Activated CD8-positive, alpha-beta T cell treated with anti-CD3 and anti-CD28 coated beads, Interleukin-2, amount 10 ng/mL, durations not matched to agents 7 days and 5 days (primary cell): ENCODE measurements around the gene USP6NL. TPM values are rescaled to one million over a fixed set of nuclear protein-coding genes. Genes with fewer than 3 reads are reported as not detected.
"Not testable (repeated sequence)": the region's sequence is repeated elsewhere in the genome, so short reads cannot be mapped to it uniquely, and the experiment has no call there.

Source experiments
- ATAC-seq: fragments of 150-1000 bp; cut with Tn5 transposase; one replicate; pipeline ENCODE4 v1.10.0; 2021; ENCODE audit warnings: moderate library complexity
- CTCF ChIA-PET: fragments of 350-600 bp; sonication (Branson Sonifier 250); formaldehyde crosslinking; loops from one replicate; lab custom pipeline; 2021; ENCODE audit warnings: antibody characterized with exemption; lab: Charles Lee
- POLR2A ChIA-PET: fragments of 350-600 bp; sonication (Branson Sonifier 250); formaldehyde crosslinking; loops from one replicate; lab custom pipeline; 2021; ENCODE audit warnings: antibody characterized with exemption; lab: Charles Lee
- DNase-seq: peaks from one replicate; pipeline ENCODE4 v3.0.0-alpha.2; 2020
- H3K27ac Mint-ChIP-seq: one replicate; pipeline ENCODE4 v1.8.0; 2021; ENCODE audit warnings: mild to moderate bottlenecking, mixed read lengths
- H3K27me3 Mint-ChIP-seq: one replicate; pipeline ENCODE4 v1.8.0; 2021; ENCODE audit warnings: low read depth, mixed read lengths
- H3K36me3 Mint-ChIP-seq: one replicate; pipeline ENCODE4 v1.8.0; 2021; ENCODE audit warnings: low read depth, mixed read lengths
- H3K4me1 Mint-ChIP-seq: one replicate; pipeline ENCODE4 v1.8.0; 2021; ENCODE audit warnings: low read depth, mixed read lengths
- H3K4me3 Mint-ChIP-seq: one replicate; pipeline ENCODE4 v1.8.0; 2021; ENCODE audit warnings: mild to moderate bottlenecking, mixed read lengths
- H3K9me3 Mint-ChIP-seq: one replicate; pipeline ENCODE4 v1.8.0; 2022; ENCODE audit warnings: mixed read lengths; ENCODE audit not compliant: insufficient read depth
- total RNA-seq, 2 experiments: library from RNA; stranded (reverse); gene quantifications; one replicate each; pipeline ENCODE4 v1.2.3, GENCODE V29; 2021

The USP6NL gene
- total RNA-seq, 2 experiments from 2014 or later: 1.6 to 2.0 TPM

DNA sequence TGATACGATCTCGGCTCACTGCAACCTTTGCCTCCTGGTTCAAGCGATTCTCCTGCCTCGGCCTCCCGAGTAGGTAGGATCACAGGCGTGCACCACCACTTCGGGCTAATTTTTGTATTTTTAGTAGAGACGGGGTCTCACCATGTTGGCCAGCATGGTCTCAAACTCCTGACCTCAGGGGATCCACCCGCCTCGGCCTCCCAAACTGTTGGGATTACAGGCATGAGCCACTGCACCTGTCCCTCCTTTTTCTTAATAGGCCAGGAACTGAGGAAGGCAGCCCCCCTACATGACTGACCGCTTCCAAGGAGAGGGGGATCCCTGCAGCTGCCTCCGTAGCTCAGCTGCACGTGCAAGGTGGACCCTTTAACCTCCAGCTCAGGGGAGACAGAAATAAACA lies 175.0 kb downstream of the USP6NL start:
- CTCF ChIA-PET, H3K4me1 Mint-ChIP-seq, POLR2A ChIA-PET, H3K27me3 Mint-ChIP-seq, H3K4me3 Mint-ChIP-seq, H3K36me3 Mint-ChIP-seq, DNase-seq, H3K9me3 Mint-ChIP-seq, H3K27ac Mint-ChIP-seq, ATAC-seq: not testable (repeated sequence)

DNA sequence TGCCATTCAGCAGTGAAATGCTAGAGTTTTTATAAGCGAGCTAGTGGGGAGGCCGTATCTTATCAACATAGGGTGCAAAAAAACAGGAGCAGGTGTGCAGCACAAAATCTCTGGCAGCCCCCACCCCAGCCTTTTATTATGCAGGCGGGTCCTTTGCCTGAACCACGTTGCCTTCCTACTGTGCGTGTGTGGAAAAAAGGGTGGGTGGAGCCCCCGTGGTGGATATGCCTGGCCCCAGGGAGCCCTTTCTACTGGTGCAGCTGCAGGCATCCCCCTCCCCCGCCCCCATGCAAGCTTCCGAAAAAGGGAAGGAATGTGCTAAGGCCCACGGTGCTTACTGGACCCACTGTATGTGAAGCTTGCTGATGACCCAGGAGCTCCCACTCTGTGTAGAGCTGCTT lies 175.9 kb downstream of the USP6NL start:
- ATAC-seq (no peak), DNase-seq (no peak)
- Mint-ChIP-seq H3K4me1 (peaks cover 7% of the 10 kb centered on the region), H3K9me3 (no peaks in the 10 kb centered on the region), H3K27me3 (no peaks in the 10 kb centered on the region), H3K4me3 (no peak overlapping the region), H3K27ac (no peak overlapping the region), H3K36me3 (no peaks in the 10 kb centered on the region)
- POLR2A ChIA-PET: no interaction called here
- CTCF ChIA-PET: no interaction called here

DNA sequence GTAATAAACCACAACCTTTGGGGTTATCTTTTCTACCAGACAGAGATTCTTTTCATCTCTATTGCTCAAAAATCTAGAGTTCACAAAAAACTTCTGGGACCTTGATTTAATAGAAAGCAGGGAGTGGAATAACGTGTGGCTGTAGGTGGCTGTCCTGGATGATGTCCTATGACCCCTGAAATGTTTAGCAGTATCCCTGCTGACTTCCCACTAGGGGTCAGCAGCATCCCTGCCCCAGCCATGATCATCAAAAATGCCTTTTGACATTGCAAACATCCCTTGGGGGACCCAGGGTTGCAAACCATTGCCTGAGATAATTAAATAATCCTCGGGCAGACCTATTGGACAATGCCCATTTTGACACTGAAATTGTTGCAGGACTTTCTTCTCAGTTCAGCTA lies 177.1 kb downstream of the USP6NL start:
- CTCF ChIA-PET: no interaction called here
- no peaks in the 10 kb centered on the region for H3K27me3 Mint-ChIP-seq

DNA sequence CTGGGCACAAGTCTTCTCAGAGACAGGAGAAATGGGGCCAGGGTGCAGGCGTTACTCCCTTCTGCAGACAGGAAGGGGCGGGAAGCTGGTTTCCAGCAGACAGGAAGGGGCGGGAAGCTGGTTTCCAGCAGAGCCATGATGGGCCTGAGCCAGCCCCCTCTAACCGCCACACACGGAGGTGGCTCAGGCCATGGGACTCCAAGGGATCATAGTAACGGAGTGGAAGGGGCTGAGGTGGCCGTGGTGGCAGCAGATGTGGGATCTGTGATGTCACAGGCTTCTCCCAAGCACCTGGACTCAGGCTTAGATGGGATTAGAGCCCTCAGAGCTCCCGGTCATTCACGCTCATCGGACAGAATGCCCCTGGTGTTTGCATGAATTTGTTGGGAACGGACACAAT lies 177.8 kb downstream of the USP6NL start:
- CTCF ChIA-PET: no interaction called here
- H3K9me3 Mint-ChIP-seq: no peaks in the 10 kb centered on the region

More for the DNA sequence above, 177.1 kb downstream of the USP6NL start:
- DNase-seq (no peak), ATAC-seq (no peak)
- Mint-ChIP-seq H3K9me3 (no peaks in the 10 kb centered on the region), H3K27ac (no peak overlapping the region), H3K36me3 (no peaks in the 10 kb centered on the region), H3K4me3 (no peak overlapping the region), H3K4me1 (no peaks in the 10 kb centered on the region)
- POLR2A ChIA-PET: no interaction called here

DNA sequence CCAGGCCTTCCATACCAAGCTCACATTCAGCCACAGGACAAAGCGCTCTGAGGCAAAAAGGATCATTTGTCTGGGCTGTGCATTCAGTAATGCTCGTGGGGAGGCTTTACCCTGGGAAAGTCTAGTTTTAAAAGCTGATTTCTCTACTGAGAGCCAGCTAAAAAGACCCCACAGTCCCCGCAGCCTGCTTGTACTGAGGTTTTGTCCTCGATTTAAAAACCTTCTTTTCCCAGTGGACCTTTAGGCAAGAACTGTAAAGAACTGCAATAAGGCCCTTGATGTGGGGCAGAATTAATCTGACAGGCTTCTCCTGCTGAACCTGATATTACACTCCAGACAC lies 180.3 kb downstream of the USP6NL start:
- H3K36me3 Mint-ChIP-seq: no peaks in the 10 kb centered on the region
- no peak overlapping the region for H3K27ac Mint-ChIP-seq
- ATAC-seq (no peak), DNase-seq (no peak)
- POLR2A ChIA-PET: no interaction called here
- peaks cover 3% of the 10 kb centered on the region for H3K9me3 Mint-ChIP-seq
- CTCF ChIA-PET: no interaction called here
- no peaks in the 10 kb centered on the region for H3K27me3 Mint-ChIP-seq
- H3K4me3 Mint-ChIP-seq: no peak overlapping the region
- no peaks in the 10 kb centered on the region for H3K4me1 Mint-ChIP-seq

More for the DNA sequence above, 177.8 kb downstream of the USP6NL start:
- Mint-ChIP-seq H3K27ac (no peak overlapping the region), H3K4me1 (no peaks in the 10 kb centered on the region), H3K27me3 (no peaks in the 10 kb centered on the region), H3K36me3 (no peaks in the 10 kb centered on the region), H3K4me3 (no peak overlapping the region)
- ATAC-seq: no peak
- POLR2A ChIA-PET: no interaction called here
- DNase-seq: no peak

DNA sequence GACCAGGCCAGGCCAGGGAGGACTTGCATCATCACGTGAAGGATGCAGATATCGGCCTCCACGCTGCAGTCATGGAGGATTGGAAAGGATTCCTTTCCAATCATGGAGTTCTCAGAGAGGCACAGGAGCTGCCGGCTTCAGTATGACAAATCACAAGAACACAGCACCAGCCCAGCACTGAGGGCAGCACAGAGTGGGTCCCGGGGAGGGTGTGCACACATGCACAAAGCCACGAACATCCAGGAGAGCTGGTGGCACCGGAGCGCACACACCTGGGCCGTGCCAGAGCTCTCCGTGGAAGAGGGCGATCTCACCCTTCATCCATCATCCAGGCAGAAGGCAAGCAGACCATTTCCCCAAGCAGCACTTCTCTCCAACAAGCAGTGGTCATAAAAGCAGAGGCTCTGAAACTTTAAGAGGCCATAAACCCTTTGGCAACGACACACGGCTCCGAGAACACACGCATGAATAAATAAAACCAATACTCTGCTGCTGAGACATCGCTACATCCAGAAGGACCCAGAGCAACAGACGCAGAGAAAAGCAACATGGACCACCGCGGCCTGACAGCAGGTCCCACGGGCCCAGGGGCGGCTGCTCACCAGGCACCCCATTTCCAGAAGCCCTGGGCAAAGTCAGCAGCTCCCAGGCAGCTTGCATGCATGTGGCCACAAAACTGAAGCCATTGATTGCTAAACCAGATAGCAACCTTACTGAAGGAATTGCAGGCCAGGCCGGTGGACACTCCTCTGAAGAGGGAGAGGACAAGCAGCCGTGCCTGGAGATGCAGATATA lies 180.8 kb downstream of the USP6NL start:
- no peak overlapping the region for H3K27ac Mint-ChIP-seq
- peaks cover 9% of the 10 kb centered on the region for H3K9me3 Mint-ChIP-seq
- no peak for ATAC-seq

DNA sequence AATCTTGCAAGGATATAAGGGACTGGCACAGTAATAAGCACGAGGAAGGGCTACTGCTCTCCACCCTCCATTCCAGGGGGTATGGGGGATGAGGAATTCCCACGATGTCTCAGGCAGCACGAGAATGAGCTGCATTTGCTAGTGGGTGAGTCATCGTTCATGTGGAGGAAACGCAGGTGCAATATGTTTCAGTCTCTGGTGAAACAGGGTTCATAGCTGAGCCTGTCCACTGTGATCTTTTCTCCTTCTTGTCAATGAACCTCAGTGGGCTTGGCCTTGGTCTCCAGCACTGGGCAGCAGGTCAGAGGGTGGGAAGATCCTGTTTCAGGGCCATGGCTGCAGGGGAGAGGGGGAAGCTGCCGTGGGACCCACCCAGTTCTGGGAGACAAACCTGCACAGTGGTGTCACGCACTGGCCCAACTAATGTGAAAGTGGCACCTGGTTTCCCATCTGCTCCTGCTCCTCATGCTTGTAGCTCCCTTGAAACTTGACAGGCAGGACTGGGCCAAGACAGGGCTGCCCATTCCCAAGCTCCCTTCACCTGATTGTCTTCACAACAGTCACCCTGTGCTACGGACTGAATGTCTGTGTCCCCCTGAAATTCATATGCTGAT lies 181.9 kb downstream of the USP6NL start:
- Mint-ChIP-seq H3K4me1 (peaks cover 6% of the 10 kb centered on the region), H3K27ac (no peak overlapping the region), H3K4me3 (no peak overlapping the region), H3K36me3 (peaks cover 4% of the 10 kb centered on the region), H3K27me3 (no peaks in the 10 kb centered on the region), H3K9me3 (peaks cover 9% of the 10 kb centered on the region)
- DNase-seq (no peak), ATAC-seq (no peak)
- CTCF ChIA-PET: interaction anchor here (0.6 to 0.8 kb wide), 2 partner anchors 32 to 1922 kb away, joined by 3 read pairs; no protein-coding TSS in a partner anchor
- POLR2A ChIA-PET: no interaction called here

More for the DNA sequence above, 180.8 kb downstream of the USP6NL start:
- POLR2A ChIA-PET: no interaction called here
- H3K36me3 Mint-ChIP-seq: peaks cover 4% of the 10 kb centered on the region
- H3K4me3 Mint-ChIP-seq: no peak overlapping the region
- no peak for DNase-seq
- H3K4me1 Mint-ChIP-seq: peaks cover 3% of the 10 kb centered on the region
- no peaks in the 10 kb centered on the region for H3K27me3 Mint-ChIP-seq
- CTCF ChIA-PET: interaction anchor here (0.8 kb wide), 1 partner anchor 30 kb away, joined by 3 read pairs; no protein-coding TSS in a partner anchor

DNA sequence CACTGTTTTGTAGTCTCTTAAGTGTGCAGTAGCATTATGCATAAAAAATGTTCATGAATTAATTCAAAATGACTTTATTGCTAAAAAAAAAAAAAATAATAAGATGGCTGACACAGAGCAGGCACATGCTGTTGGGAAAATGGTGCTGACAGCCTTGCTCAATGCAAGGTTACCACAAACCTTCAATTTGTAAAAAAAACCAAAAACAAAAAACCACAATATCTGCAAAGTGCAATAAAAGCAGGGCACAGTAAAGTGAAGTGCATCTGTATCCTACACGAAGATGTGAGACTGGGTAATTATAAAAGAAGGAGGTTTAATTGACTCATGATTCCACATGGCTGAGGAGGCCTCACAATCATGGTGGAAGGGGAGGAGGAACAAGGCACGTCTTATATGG lies 185.8 kb downstream of the USP6NL start:
- Mint-ChIP-seq H3K36me3 (peaks cover 4% of the 10 kb centered on the region), H3K27ac (no peak overlapping the region), H3K9me3 (peaks cover 26% of the 10 kb centered on the region), H3K4me1 (peaks cover 6% of the 10 kb centered on the region), H3K27me3 (no peaks in the 10 kb centered on the region), H3K4me3 (no peak overlapping the region)
- DNase-seq: no peak
- ChIA-PET POLR2A (no interaction called here), CTCF (interaction anchor here (0.6 kb wide), 1 partner anchor 38 kb away, joined by 3 read pairs; no protein-coding TSS in a partner anchor)
- no peak for ATAC-seq

DNA sequence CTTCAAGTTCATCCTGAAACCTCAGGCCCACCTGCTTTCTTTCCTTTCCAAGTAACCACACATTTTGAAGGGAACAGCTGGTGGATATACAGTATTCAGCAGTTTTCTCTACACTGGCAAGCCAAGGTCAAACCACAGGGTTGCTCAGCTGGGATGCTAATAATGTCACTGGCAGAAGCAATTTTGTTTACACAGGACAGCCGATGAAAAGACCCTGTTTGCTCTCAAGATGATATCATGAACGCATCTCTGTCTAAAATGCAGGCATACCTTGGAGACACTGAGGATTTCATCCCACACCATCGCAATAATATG lies 186.2 kb downstream of the USP6NL start:
- Mint-ChIP-seq H3K36me3 (peaks cover 4% of the 10 kb centered on the region), H3K4me3 (no peak overlapping the region), H3K27me3 (no peaks in the 10 kb centered on the region), H3K9me3 (peaks cover 26% of the 10 kb centered on the region), H3K27ac (no peak overlapping the region), H3K4me1 (peaks cover 6% of the 10 kb centered on the region)
- ChIA-PET POLR2A (no interaction called here), CTCF (no interaction called here)
- DNase-seq (no peak), ATAC-seq (no peak)

DNA sequence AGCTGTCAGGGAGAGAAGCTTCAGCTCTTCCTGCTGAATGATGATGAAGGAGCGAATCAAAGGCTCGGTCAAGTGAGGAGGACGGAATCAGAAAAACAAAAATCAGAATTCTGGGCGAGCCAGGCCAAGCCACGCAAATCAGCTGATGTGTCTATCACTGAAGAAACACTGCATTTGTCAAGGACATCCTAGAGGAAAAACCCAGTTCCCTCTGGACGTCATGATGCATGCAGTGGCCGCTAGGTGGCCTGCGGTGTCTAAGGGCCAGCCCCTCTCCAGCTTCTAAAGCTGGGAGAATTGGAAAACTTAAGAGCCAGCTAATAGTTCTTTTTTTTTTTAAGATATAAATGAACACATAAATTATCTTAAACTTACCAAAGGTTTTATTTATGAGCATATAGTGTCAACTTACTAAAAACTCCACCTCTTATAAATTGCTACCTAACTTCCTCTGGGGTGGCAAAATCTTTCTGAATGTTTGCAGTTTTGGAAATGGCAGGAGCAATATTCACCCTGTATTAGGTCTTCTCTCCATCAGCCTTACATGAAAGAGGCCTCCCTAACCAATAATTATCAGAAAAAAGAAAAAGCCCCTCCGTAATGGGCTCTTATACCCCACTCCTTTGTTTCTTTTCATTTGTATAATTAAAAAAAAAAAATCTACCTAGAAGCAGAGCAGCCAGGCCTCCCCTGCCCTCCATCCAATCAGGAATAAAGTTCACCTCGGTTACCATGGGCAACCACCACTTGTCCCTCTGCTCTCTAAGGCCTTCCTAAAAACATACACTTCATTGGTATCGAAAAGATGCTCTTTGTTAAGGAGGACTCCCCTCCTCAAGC lies 186.8 kb downstream of the USP6NL start:
- ATAC-seq (no peak), DNase-seq (no peak)
- Mint-ChIP-seq H3K27ac (no peak overlapping the region), H3K9me3 (peaks cover 26% of the 10 kb centered on the region), H3K27me3 (no peaks in the 10 kb centered on the region), H3K4me3 (no peak overlapping the region), H3K4me1 (peaks cover 6% of the 10 kb centered on the region), H3K36me3 (peaks cover 4% of the 10 kb centered on the region)
- ChIA-PET POLR2A (no interaction called here), CTCF (no interaction called here)

DNA sequence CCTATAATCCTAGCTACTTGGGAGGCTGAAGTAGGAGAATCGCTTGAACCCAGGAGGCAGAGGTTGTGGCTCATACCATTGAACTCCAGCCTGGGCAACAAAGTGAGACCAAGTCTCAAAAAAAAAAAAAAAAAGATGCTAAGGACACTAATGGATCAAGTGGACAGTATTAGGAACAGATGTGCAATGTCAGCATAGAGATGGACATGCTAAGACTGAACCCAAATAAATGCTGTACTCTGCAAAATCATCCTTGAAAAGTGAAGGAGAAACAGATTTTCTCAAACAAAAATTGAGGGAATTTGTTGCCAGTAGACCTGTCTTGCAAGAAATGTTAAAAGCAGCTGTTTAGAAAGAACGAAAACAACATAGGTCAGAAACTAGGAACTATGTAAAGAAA lies 194.5 kb downstream of the USP6NL start:
- ChIA-PET CTCF (interaction anchor here (0.6 kb wide), 1 partner anchor 19 kb away, joined by 4 read pairs; no protein-coding TSS in a partner anchor), POLR2A (no interaction called here)
- H3K4me1 Mint-ChIP-seq: no peaks in the 10 kb centered on the region
- H3K27ac Mint-ChIP-seq: no peak overlapping the region
- no peak overlapping the region for H3K4me3 Mint-ChIP-seq
- DNase-seq: no peak
- H3K9me3 Mint-ChIP-seq: peaks cover 8% of the 10 kb centered on the region
- H3K36me3 Mint-ChIP-seq: no peaks in the 10 kb centered on the region
- no peaks in the 10 kb centered on the region for H3K27me3 Mint-ChIP-seq
- no peak for ATAC-seq

DNA sequence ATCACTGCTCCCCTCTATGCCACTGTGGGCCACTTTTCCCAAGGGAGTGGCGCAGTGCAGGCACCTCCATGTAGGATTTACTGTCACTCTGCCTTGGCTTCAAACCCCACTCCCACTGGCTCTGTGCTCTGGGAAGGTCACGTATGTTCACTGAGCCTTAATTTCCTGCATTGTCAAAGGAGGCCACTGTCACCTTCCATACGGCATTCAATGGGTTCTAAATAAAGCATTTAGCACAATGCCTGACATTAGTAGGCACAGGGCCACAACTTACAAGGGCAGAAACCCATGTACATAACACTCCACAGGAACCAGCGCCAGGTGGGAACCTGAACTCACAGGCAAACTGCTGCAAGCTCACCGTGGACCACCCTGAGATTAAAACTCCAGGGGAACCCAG lies 196.4 kb downstream of the USP6NL start:
- H3K4me3 Mint-ChIP-seq: no peak overlapping the region
- ChIA-PET CTCF (interaction anchor here (1.1 kb wide), 2 partner anchors 9 to 100 kb away, joined by 3 to 4 read pairs; no protein-coding TSS in a partner anchor), POLR2A (no interaction called here)
- H3K9me3 Mint-ChIP-seq: no peaks in the 10 kb centered on the region
- no peak for DNase-seq
- H3K36me3 Mint-ChIP-seq: no peaks in the 10 kb centered on the region
- H3K27ac Mint-ChIP-seq: no peak overlapping the region
- no peaks in the 10 kb centered on the region for H3K4me1 Mint-ChIP-seq
- H3K27me3 Mint-ChIP-seq: peaks cover 3% of the 10 kb centered on the region
- no peak for ATAC-seq
